K562 treated with DMSO at 1 percent for 48 hours (cell line): Measurements from ENCODE around the gene TRIM33. TPM values are rescaled to one million over a fixed set of nuclear protein-coding genes. Genes with fewer than 3 reads are reported as not detected.

Source experiments
- total RNA-seq: library from RNA; unstranded; fragments of 300-600 nt; gene quantifications from 2 replicates; pipeline ENCODE4 v1.2.3, GENCODE V29; 2022; ENCODE audit warnings: low replicate concordance; ENCODE audit errors: extremely low read depth

TRIM33 gene
- not detected in 2 replicates for total RNA-seq

GRCh38 chr1:114511032-114511785 is at the start of gene TRIM33:
Gene TRIM33 (minus strand): TSS chr1:114511203. CDS start chr1:114511076, 127 bp downstream.

Other genes with a start within 250 kb of the TRIM33 start
- gene BCAS2, start 70.4 kb upstream of the TRIM33 start, total RNA-seq, result not detected in 2 replicates
- gene DENND2C, start 158.8 kb upstream of the TRIM33 start, total RNA-seq, result not detected in 2 replicates
- gene AMPD1, start 184.3 kb upstream of the TRIM33 start, total RNA-seq, result not detected in 2 replicates
- gene NRAS, start 205.6 kb upstream of the TRIM33 start, total RNA-seq, result not detected in 2 replicates
- 115 and 3,266 TPM in 2 replicates for gene CSDE1, start 246.8 kb upstream of the TRIM33 start, total RNA-seq